ENCODE data around the gene EXOC3L4.

Gene EXOC3L4

DNA sequence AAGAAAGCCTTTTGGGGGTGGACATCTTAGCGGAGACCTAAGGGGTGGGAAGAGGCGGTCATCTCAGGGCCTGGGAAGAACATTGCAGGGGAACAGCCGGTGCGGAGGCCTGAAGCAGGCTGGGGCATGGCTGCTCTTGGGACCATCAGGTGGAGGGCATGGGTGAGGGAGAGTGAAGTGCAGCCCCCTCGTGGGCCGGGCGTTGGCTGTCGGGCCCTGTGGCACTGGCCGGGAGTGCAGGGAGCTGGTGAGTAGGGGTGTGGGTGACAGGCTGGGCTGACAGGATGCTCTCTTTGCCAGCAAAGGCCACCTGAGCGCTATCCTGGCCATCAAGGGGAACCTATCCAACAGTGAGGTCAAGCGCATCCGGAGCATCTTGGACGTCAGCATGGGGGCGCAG lies 40.4 kb downstream of the EXOC3L4 start:
- H3K4me3 ChIP-seq (ENCODE audit: low read depth, low read length) = no peak overlapping the region
- TF ChIP-seq, protein P1, sequence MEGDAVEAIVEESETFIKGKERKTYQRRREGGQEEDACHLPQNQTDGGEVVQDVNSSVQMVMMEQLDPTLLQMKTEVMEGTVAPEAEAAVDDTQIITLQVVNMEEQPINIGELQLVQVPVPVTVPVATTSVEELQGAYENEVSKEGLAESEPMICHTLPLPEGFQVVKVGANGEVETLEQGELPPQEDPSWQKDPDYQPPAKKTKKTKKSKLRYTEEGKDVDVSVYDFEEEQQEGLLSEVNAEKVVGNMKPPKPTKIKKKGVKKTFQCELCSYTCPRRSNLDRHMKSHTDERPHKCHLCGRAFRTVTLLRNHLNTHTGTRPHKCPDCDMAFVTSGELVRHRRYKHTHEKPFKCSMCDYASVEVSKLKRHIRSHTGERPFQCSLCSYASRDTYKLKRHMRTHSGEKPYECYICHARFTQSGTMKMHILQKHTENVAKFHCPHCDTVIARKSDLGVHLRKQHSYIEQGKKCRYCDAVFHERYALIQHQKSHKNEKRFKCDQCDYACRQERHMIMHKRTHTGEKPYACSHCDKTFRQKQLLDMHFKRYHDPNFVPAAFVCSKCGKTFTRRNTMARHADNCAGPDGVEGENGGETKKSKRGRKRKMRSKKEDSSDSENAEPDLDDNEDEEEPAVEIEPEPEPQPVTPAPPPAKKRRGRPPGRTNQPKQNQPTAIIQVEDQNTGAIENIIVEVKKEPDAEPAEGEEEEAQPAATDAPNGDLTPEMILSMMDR (IDR thresholded peaks at IDR 0.05; ENCODE audit: low read depth, low read length) = no peak

DNA sequence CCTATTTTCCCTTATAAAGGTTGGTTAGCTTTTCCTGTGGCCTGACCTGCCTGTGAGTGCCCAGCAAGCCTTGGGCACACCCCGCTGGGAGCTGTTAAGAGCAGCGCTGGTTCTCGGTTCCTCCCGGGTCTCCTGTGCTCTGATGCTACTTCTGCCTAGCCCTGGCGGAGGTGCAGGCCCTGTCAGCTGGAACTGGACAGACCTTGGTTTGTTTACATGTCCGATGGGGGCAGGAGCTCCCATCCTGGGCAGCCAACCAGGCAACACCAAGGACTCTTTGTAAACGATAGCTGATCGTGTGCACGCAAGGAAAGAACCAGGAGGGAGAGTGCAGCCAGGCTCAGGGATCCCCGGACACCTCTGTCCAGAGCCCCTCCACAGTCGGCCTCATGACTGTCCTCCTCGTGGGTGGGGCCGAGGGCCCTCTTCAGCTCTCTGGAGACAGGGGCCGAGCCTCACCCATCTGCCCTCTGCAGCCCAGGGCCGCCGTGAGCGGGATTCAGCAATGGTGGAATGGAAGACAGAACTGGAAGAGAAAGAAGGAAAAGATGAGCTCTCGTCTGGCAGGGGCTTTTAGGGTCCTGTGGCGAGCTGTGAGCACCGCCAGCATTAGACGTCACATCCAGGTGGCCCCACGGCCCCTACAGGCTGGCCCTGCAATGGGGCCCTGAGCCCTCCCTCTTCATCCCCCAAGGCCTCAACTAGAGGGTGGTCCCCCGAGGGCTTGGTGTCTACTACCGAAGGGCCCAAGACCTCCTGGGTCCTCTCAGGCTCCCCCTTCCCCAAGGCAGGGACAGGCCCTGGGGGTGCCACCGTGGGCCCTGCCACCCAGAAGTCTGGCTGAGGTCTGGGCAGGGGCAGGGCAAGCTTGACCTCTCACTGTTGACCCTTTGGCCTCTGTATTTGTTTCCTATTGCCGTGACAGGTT lies 41.1 kb downstream of the EXOC3L4 start:
- H3K4me3 ChIP-seq (ENCODE audit: low read depth, low read length) = no peak overlapping the region
- TF ChIP-seq, protein P1 (IDR thresholded peaks at IDR 0.05; ENCODE audit: low read depth, low read length) = no peak

DNA sequence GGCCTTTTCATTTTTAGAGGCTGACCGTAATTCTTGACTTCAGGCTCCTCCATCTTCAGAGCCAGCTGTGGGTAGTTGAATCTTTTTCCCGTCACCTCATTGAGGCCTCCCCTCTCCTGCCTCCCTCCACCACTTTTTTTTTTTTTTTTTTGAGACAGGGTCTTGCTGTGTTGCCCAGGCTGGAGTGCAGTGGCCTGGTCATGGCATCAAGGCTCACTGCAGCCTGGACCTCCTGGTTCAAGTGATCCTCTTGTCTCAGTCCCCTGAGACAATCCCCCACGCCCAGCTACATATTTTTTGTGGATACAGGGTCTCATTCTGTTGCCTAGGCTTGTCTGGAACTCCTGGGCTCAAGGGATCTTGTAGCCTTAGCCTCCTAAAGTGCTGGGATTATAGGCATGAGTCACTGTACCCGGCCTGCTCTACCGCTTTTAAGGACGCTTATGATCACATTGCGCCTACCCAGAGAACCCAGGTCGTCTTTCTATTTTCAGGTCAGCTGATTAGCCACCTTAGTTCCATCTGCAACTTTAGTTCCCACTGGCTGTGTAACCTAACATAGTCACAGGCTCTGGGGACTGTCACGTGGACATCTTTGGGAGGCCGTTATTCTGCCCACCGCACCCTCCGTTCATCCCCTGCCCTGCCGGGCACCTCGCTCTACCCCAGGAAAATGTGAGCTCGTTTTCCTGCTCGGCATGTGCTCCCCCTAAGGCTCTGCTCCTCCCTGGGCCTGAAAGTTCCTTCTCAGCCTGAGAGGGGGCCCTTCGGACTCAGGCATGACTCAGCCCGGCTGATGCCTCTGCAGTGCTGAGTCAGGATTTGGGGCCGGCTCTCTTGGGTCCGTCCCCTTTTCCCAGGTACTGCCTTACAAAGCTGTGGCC lies 42.1 kb downstream of the EXOC3L4 start:
- TF ChIP-seq, protein P1 (IDR thresholded peaks at IDR 0.05; ENCODE audit: low read depth, low read length) = no peak
- no peak overlapping the region for H3K4me3 ChIP-seq (ENCODE audit: low read depth, low read length)

DNA sequence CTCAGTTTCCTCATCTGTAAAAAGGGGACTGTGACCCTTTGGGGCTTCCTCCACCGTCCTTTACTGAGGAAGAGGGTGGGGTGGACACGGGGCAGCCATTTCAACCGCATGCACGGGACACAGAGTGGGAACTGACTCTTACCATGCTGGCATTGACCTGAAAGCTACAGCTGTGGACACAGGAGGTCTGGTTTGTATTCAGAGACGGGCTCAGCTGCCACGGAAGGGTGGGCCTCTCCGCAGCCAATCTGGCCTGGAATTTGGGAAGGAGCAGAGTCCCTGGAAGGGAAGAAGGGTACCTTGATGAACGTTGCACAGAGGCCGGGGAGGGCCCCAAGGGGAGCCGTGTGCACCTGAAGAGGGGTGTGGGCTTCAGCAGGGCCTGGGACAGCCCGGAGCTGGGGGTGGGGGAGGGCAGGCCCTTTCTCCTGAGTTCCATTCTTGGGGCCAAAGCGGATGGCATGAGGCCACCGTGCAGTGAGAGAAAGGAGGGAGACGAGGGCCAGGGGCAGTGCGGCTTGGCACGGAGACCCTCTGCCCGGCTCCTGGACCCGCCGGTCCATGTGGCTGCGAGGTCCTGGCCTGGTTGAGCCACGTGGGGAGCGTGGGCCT lies 43.3 kb downstream of the EXOC3L4 start:
- no peak overlapping the region for H3K4me3 ChIP-seq (ENCODE audit: low read depth, low read length)
- TF ChIP-seq, protein P1 (IDR thresholded peaks at IDR 0.05; ENCODE audit: low read depth, low read length) = no peak

DNA sequence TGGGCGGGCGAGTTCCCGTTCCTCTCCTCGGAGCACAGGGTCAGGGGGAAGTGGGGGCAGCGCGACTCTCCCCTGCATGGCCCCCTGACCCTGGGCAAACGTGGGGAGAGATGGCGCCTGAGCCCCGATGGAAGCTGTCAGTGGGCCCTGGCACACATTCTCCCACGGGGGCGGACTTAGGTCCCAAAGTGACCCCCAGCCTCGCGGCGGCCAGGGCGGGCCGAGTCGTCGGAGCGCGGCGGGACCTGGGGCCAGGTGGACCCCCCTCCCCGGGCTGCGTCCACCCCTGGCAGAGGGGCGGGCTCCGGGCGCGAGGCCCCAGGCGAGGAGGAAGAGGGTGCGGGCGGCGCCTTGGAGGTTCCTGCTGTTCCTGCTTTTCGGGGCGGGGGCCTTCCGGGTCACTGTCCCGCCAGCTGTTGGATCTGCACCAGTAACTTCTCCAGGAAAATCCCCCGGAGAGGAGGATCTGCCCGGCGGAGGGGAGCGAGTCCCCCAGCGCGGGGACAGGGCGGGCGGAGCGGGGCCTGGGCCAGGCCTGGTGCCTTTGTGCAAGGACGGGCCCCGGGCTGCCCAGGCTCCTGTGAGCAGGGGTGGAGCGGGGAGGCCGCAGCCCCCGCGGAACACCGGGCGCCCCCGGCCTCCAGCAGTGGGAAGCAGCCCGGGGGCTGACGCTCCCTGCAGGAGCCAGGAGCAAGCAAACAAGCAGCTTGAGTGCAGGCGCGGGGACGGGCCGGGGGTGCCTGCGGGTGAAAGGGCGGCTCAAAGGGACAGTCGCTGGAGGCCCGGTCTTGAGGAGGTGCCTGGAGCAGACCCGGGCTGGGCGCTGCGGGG lies 44.0 kb downstream of the EXOC3L4 start:
- TF ChIP-seq, protein P1 (IDR thresholded peaks at IDR 0.05; ENCODE audit: low read depth, low read length) = no peak
- no peak overlapping the region for H3K4me3 ChIP-seq (ENCODE audit: low read depth, low read length)

DNA sequence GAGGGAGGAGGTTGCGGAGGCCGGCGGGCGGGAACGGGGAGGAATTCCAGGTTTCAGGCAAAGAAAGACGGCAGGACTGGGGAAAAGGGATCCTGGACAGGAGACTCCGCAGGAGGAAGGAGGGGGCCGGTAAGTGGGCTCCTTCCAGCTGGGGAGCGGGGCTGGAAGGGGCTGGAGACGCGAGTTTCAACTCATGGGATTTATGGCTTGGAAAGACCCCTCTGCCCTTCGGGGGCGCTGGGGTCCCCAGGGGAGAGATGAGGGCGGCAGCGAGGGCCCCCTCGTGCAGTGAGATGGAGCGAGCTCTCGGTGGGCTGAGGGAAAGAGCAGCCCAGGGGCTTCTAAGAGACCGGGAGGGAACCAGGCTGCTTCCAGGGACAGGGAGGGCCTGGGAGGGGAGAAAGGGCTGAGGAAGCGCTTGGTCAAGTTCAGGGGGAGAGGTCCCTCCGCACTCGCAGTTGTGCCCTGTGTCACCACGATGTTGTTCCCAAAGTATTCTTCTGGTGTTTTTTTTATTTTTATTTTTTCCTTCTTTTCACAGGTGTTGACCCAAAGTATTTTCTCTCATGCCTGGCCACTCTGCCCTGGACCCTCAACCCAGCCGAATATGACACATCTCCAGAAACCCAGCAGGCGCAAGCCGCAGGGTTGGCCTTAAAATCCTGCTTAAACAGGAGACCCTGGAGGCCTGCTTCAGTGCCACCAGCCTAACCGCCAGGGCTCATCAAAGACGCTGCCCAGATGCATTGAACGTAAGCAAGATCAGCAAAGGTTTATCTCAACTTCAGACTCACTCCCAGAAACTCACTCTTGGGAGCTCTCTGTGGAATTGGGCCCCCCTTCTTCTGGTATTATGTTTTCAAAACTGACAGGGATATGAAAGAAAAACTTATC lies 44.9 kb downstream of the EXOC3L4 start:
- H3K4me3 ChIP-seq (ENCODE audit: low read depth, low read length) = no peak overlapping the region
- TF ChIP-seq, protein P1 (IDR thresholded peaks at IDR 0.05; ENCODE audit: low read depth, low read length) = no peak
